WERI-Rb-1 (cell line): ENCODE data around the gene PTRHD1.
A peak's percentile ranks its signal among the peaks of the same experiment; 100 is the strongest.

Experiments used
- DNase-seq: peaks from one replicate; pipeline ENCODE4 v3.0.0-alpha.2; 2020
- H3K27ac ChIP-seq: fragments of 250-450 bp; sonication (Bioruptor Pico); 2 replicates; pipeline ENCODE4 v1.5.1; 2020; ENCODE audit warnings: mild to moderate bottlenecking, moderate library complexity
- H3K27me3 ChIP-seq: fragments of 250-450 bp; sonication (Bioruptor Pico); 2 replicates; pipeline ENCODE4 v1.5.1; 2021; ENCODE audit warnings: mild to moderate bottlenecking, low read depth, moderate library complexity; ENCODE audit not compliant: insufficient read depth, severe bottlenecking
- H3K36me3 ChIP-seq: fragments of 250-450 bp; sonication (Bioruptor Pico); 2 replicates; pipeline ENCODE4 v1.5.1; 2020; ENCODE audit warnings: mild to moderate bottlenecking, moderate library complexity
- H3K4me3 ChIP-seq: 2 replicates; pipeline ENCODE4 v1.5.1; 2011; ENCODE audit warnings: low read depth, mild to moderate bottlenecking, control low read depth, low read length
- H3K9me3 ChIP-seq: fragments of 250-450 bp; sonication (Bioruptor Pico); 2 replicates; pipeline ENCODE4 v1.5.1; 2021; ENCODE audit warnings: mild to moderate bottlenecking, moderate library complexity; ENCODE audit not compliant: severe bottlenecking
- CTCF ChIP-seq: IDR thresholded peaks from 2 replicates; pipeline ENCODE4 v1.5.1; 2011; ENCODE audit warnings: low read depth, mild to moderate bottlenecking, control low read depth, inconsistent platforms, low read length

PTRHD1 gene

DNA sequence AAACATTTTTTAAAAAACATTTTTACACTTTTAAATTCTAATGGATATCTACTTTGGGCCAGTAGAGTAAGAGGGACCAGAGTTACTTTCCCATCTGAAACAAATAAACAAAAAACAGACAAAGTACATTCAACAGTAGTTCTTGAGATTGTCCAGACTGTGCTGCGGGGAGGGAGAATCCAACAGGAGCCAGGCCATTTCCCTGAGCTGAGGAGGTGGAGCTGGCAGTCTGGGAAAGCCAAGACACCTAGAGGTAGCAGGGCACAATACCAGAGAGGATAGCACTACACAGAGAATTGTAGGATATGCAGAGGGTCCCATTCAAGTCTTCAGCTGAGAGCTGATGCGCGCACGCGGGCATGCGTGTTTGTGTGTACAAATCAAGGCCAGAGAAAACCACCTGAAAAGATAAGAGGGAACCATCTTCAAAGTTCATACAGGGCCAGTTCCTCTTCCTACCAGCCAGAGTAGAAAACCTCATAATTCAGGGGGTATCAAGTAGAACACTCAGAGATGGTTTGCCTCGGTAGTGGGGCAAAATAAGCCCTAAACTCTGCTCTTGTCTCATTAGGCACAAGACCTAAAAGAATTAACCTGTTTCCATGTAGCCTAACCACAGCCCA is 44.0 kb downstream of the PTRHD1 start:
- H3K27me3 ChIP-seq = no peaks in the 10 kb centered on the region
- no peaks in the 10 kb centered on the region for H3K9me3 ChIP-seq
- no peak for DNase-seq
- H3K36me3 ChIP-seq = peaks cover 27% of the 10 kb centered on the region
- no peak overlapping the region for H3K27ac ChIP-seq
- peak; percentile 23; the same call in 1 of the 2 replicates for TF ChIP-seq CTCF
- no peak overlapping the region for H3K4me3 ChIP-seq

GRCh38 chr2:24747299-24747698 is 45.9 kb downstream of the PTRHD1 start:
- no peak overlapping the region for H3K27ac ChIP-seq
- no peak for DNase-seq
- H3K36me3 ChIP-seq = peaks cover 22% of the 10 kb centered on the region
- no peaks in the 10 kb centered on the region for H3K27me3 ChIP-seq
- no peaks in the 10 kb centered on the region for H3K9me3 ChIP-seq
- TF ChIP-seq CTCF = no peak
- H3K4me3 ChIP-seq = no peak overlapping the region

DNA sequence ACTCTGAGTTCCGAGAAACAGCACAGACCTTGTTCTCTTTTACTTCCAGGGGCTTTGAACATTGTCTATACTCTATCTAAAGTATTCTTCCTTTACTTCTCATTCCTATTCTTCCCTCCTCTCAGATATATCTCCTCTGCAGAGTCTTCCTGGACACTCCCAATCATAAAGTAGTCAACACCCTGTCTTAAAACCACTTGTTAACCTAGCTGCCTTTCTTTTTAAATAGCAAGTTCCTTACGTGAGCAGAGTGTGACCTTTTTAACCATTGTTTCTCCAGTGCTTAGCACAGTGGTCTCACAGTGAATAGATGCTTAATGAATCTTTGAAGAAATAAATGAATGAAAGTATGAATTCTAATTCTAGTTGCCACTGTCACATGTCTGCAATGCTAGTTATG is 47.4 kb downstream of the PTRHD1 start:
- DNase-seq = no peak
- Histone ChIP-seq H3K9me3 (no peaks in the 10 kb centered on the region), H3K36me3 (peaks cover 25% of the 10 kb centered on the region), H3K27ac (no peak overlapping the region), H3K27me3 (no peaks in the 10 kb centered on the region), H3K4me3 (no peak overlapping the region)
- TF ChIP-seq CTCF = no peak

DNA sequence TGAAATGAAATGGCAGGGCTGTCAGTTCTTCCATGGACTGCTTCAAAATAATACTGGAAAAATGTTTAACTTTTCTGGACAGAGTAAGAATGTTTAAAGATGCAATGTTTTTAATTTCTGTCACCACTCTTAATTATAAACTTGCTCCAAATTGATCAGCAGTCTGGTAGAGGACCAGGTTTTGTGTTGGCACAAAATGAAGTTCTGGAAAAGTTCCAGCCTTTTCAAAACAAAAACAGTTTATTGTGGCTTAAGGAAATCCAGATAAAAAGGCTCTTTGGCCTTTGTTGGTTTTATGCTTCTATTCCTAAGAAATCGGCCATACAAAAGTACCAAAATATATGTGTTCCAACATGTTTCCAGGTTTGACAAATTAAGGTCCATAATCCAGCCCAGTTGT is 48.8 kb downstream of the PTRHD1 start:
- Histone ChIP-seq H3K27me3 (no peaks in the 10 kb centered on the region), H3K4me3 (no peak overlapping the region), H3K9me3 (no peaks in the 10 kb centered on the region), H3K36me3 (peaks cover 25% of the 10 kb centered on the region), H3K27ac (no peak overlapping the region)
- no peak for TF ChIP-seq CTCF
- no peak for DNase-seq

DNA sequence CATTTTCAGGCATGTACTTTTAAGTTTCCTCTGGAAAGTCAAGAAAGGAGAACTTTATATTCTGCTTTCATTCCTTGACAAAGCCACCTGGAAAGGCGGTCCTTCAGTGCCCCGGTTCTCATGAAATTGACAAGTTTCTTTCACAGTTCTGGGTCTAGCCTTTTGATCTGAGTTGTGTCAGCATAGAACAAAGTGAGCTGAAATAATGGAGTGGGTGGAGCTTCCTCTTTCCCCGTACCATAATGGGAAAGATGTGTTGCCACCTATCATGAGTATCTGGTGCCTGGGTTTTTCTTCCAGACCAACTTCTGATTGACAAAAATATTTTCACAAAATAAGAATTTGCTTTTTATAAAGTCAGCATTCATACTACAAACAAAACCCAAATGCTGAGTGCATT is 49.3 kb downstream of the PTRHD1 start:
- H3K36me3 ChIP-seq = peaks cover 25% of the 10 kb centered on the region
- H3K9me3 ChIP-seq = no peaks in the 10 kb centered on the region
- TF ChIP-seq CTCF = no peak
- no peaks in the 10 kb centered on the region for H3K27me3 ChIP-seq
- H3K4me3 ChIP-seq = no peak overlapping the region
- H3K27ac ChIP-seq = no peak overlapping the region
- DNase-seq = no peak

DNA sequence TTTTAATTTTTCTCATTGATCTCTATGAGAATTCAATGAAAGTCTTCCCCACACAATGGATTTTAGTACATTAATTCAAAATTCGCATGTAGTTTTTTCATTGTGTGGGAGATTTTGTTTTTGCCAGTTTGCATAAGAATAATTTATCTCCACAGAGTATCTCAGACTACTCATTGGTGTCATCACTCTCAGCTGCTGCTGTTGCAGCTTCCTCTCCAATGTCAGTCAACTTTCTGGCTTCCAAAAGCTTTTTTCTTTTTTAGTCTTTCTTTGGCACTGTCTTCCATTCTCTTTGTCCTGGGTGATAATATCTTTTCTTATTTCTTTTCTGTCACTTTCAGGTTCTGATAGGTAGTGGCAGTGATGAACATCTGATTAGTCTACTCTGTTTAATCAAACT is 50.5 kb downstream of the PTRHD1 start:
- no peaks in the 10 kb centered on the region for H3K9me3 ChIP-seq
- no peak for DNase-seq
- no peak overlapping the region for H3K27ac ChIP-seq
- no peak overlapping the region for H3K4me3 ChIP-seq
- H3K27me3 ChIP-seq = no peaks in the 10 kb centered on the region
- no peak for TF ChIP-seq CTCF
- H3K36me3 ChIP-seq = peaks cover 25% of the 10 kb centered on the region
